Panc1 (cell line): Measurements from ENCODE around the gene SLC1A2.

Source experiments
- TCF7L2 ChIP-seq: IDR thresholded peaks from 2 replicates; pipeline ENCODE4 v1.6.1; 2011; ENCODE audit warnings: mild to moderate bottlenecking, low read depth, low read length, inconsistent platforms
- TF ChIP-seq, protein P1 (sequence below): fragments of 450-650 bp; IDR thresholded peaks from 2 replicates; pipeline ENCODE4 v1.5.1; 2017; ENCODE audit warnings: mild to moderate bottlenecking

DNA sequence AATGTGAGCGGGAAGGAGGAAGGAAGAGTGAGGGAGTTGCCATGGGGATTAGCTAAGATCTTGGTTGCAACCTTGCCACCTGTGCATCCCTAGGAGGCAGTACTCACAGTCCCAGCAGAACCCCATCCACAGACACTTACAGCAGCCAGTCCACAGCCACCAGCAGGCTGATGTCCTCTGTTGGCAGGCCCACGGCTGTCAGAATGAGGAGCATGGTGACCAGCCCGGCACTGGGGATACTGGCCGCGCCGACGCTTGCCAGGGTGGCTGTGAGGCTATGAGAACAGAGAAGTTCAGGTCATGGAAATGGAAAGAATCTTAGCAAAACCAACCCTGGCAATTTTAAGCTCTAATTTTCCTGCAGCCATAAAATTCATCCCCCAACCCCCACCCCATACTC lies 138.6 kb downstream of the SLC1A2 start:
- TF ChIP-seq, protein P1, sequence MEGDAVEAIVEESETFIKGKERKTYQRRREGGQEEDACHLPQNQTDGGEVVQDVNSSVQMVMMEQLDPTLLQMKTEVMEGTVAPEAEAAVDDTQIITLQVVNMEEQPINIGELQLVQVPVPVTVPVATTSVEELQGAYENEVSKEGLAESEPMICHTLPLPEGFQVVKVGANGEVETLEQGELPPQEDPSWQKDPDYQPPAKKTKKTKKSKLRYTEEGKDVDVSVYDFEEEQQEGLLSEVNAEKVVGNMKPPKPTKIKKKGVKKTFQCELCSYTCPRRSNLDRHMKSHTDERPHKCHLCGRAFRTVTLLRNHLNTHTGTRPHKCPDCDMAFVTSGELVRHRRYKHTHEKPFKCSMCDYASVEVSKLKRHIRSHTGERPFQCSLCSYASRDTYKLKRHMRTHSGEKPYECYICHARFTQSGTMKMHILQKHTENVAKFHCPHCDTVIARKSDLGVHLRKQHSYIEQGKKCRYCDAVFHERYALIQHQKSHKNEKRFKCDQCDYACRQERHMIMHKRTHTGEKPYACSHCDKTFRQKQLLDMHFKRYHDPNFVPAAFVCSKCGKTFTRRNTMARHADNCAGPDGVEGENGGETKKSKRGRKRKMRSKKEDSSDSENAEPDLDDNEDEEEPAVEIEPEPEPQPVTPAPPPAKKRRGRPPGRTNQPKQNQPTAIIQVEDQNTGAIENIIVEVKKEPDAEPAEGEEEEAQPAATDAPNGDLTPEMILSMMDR = no peak
- TF ChIP-seq TCF7L2 = no peak
